NCI-H345 (cell line): ENCODE results near the gene NABP1.

Experiments used
- DNase-seq: peaks from one replicate; lab custom pipeline; 2025; lab: John Stamatoyannopoulos, UW

Gene NABP1

GRCh38 chr2:191680639-191681038 is 2.7 kb downstream of the NABP1 start:
- DNase-seq: no peak

DNA sequence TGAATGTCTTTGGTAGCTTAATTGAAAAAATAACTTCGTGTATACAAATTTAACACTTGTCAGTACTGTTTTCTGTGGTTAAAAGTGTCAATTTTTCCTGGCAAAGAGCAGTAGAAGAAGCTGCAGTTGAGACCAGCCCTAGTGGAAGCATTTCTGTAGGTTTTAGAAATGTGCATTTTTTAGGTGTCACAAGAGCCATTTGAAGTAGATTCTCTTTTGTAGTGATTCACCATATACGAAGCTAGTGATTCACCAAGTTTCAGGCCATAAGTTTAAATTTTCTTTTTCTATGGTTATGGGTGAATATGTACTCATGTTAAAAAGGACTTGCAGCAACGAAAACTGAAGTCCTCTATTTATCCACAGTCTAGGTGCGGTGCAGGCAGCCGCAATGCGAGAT is 4.2 kb downstream of the NABP1 start:
- no peak for DNase-seq

DNA sequence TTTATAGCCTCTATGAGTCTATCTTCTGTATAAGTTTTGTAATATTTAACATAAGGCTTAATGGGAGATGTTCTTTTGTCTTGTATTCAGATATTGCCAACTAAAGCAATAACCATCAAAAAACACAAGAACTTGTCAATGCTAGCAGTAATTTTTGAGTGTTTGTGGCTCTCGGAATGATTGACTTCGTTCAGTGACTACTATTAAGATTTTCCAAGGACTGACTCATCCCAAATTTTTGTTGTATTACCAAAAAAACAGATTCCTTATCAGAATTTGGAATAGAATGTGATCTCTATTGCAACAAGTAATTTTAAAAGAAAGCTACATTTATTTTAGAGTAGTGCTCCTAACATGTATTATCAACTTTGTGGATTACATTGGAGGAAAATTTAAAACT is 8.1 kb downstream of the NABP1 start:
- DNase-seq: no peak

DNA sequence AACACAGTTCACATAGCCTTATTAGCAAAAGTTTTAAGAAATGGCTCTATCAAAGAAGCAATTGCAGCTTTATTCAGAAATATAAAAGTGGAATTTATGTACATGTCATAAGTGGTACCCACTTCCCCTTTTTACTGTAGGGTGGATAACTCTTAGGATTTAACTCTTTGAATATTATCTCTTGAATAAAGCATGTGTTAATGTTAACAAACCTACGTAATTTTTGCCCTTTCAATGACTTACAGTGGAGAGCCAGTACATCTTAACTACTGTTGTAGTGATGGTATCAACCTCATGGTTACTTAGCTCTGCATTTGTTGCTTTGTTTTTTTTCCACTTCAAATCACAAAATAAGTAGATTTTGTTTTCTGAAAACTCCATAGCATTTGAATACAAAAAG is 8.8 kb downstream of the NABP1 start:
- DNase-seq: no peak

DNA sequence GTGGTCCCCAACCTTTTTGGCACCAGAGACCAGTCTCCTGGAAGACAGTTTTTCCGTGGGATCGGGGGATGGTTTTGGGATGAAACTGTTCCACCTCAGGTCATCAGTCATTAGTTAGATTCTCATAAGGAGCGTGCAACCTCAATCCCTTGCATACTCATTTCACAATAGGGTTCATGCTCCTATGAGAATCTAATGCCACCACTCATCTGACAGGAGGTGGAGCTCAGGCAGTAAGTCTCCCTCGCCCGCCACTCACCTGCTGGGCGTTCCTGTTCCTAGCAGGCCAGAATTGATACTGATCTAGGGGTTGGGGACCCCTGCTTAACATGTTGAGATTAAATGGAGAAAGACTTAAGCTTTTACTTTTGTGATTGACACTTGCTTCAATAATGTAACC is 9.9 kb downstream of the NABP1 start:
- DNase-seq: no peak

DNA sequence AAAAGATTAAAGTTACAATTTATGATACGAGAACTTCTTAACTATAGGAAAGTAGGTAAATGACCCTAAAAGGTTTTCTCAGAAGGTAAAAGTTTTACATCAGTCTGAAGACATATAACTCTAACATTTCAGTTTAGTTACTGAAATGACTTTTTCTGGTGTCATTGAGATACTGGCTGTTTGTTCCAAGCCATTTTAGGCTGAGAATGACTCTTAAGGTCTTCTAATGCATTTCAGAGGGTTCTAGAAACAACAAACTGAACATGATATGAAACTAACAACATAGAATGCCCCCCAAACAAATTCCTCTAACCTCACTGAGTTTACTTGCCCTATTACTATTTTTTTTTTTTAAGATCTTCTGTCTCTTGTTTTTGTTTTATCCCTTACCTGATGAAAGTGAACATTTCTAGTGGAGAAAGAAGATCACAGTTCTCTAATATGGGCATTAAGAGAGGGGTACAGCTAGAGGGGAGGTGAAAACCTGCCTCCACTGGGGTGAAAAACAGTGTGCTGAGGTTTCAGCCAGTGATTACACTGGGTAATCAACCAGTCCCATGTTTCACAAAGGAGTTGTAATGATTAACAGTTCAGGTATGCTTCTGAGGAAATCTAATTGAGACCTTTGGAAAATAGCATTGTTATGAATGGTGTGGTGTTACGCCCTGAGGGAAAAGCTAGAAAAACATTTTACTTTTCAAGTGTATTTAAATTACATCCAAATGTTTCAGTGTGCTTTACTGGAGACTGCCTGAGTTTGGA is 11.2 kb downstream of the NABP1 start:
- no peak for DNase-seq

GRCh38 chr2:191690327-191690726 is 12.4 kb downstream of the NABP1 start:
- no peak for DNase-seq

DNA sequence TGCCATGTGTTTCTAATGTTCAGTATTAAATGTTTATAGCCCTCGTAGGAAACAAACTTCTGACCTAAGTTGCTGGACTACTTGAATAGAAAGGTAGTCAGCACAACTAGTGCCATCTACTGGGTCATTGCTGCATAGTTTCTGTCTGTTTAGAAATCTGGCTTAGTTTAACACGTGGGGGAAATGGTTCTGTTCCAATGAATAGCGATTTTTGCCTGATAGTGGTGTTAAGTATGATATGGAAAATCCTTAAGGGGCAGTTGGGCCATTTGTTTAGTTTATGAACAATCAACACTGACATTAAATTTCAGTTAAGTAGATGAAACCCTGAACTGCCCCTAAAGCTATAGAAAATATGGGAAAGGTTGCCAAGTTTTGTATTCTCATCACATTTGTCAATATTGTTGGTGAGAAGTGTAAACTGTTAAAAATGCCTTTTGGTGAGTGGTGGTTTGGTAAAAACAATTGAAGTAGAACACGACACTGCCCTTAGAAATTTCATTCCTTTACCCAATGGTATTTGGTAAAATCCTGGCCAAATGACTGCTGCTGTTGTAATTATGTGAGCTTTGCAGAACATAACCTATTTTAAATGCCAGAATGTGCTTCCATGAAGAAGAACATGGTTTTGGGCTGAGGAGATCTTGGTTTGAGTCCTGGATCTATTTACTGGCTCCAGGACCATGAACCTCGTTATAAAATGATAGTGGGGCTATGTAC is 13.2 kb downstream of the NABP1 start:
- peak; percentile 60 for DNase-seq

GRCh38 chr2:191691898-191692297 is 14.0 kb downstream of the NABP1 start:
- DNase-seq: no peak

GRCh38 chr2:191692502-191693115 is 14.7 kb downstream of the NABP1 start:
- DNase-seq: no peak

DNA sequence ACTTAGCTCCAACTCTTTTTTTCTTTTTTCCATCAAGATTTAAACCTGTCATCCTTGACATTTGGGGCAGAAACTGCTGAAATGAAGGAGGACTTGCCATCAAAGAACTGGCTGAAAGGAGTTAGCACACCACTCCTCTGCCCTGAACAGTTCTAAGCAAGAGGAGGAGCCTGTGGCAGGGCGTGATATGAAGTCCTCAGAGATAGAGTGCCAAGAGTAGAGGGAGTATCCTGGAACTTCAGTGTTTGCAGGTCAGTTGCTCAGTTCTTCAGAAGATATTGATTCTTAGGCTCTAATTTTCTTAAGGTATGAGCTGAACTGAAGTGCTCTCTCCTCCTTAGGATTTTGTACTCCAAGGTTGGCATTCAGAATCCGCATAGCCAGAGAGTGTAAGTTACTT is 15.2 kb downstream of the NABP1 start:
- DNase-seq: no peak

DNA sequence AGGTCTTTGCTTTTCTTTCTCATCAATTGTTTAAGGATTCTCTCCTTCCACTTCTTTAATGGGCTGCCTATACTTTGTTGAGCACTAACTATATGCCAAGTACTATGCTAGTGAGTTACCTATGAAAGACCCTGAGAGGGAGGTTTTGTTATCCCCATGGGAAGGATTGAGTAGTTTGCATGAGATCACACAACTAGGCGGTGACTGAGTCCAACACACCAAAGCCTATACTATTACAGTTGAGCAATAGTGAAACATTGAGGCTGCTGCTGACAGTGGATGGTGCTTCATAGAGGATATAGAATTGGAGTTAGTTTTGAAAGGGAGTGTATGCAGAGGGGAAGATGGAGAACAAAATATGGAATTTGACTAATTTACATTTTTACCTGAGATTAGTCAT is 15.8 kb downstream of the NABP1 start:
- DNase-seq: no peak

DNA sequence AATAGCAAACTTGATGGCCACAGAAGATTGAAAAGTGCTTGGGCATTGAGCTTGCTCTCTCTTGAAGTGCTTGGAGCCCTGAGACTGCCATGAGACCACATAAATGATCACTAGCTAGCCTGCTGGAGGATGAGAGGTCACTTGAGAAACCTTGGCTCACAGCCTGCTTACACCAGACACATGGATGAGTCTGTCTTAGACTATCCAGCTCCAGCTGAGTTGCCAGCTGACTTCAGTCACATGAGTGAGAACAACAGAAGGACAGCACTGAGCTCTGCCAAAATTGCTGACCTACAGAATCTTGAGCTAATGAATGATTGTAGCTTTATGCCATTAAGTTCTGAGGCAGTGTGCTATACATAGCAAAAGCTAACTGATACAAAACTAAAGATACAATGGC is 18.1 kb downstream of the NABP1 start:
- DNase-seq: no peak

- no peak for DNase-seq
Observed at GRCh38 chr2:191696966-191697365, 19.0 kb downstream of the NABP1 start.

DNA sequence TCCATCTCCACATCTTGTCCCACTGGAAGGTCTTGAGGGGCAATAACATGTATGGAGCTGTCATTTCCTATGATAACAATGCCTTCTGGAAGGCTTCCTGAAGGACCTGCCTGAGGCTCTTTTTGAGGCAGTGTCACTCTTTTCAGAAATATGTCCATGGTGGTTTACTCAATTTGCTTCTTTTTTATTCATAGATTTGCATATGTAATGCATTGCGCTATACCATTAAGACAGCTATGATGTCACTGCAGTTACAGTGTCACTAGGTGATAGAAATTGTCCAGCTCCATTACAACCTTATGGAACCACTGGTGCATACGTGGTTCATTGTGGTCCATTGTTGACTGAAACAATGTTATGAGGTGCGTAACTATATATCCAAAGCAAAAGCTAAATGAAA is 19.9 kb downstream of the NABP1 start:
- DNase-seq: no peak

DNA sequence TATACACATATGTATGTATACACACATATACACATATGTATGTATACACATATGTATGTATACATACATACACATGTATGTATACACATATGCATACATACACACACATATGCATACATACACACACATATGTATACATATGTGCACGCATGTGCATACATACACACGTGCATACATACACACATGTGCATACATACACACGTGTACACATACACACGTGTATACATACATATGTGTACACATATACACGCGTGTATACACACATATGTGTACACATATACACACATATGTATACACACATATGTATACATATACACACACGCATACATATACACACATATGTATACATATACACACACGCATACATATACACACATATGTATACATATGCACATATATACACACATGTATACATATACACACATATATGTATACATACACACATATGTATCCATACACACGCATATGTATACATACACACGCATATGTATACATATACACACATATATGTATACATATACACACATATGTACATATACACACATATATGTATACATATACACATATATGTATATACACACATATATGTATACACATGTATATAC is 21.5 kb downstream of the NABP1 start:
- no peak for DNase-seq

DNA sequence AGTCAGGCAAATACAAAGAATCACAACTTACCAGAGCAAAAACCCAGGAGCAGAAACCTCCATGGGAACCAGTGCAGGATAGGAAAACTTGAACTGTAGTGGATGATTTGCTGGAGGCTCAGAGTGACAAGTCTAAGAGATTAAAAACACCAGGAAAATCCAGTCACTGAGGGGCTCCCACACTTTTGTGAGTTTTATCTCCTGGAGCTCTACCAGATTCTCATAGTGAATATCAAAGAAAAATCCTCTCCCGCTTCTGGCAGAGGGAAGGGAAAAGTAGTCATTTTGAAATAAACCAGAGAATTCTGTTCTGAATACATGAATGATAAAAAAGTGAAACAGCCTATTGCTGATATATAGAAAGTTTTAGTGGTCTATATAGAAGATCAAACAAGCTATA is 23.1 kb downstream of the NABP1 start:
- no peak for DNase-seq

DNA sequence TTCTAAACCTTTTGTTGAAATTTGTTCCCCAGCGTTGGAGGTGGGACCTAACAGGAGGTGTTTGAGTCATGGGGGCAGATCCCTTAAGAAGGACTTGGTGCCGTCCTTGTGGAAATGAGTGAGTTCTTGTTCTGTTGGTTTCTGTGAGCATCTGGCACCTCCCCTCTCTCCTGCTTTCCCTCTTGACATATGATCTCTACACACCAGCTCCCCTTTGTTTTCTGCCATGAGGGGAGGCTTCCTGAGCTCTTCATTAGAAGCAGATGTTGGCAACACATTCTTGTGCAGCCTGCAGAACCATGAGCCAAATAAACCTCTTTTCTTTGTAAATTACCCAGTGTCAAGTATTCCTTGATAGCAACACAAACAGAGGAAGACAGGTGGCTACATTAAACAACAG is 23.8 kb downstream of the NABP1 start:
- peak; percentile 70 for DNase-seq

- DNase-seq: no peak
Observed at GRCh38 chr2:191703079-191703725, 25.3 kb downstream of the NABP1 start.

DNA sequence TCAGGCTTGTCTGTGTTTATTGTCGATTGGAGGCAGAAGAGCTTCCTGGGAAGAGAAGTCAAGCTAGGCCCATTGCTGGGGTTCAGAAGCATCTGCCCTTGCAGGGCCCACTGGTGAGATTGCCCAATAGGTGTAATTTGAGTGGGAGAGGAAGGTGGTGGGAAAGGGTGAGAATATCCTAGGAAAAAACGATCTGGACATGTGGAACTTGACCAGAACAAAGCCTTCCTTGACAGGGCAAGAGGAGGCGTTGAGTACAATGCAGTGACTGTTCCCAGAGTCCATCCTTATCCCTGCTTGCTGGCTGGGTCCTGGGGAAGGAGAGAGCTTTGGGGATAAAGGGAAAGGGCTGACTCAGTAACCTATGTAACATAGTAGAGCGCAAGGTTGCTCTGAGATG is 27.1 kb downstream of the NABP1 start:
- DNase-seq: no peak

- DNase-seq: no peak
Observed at GRCh38 chr2:191705701-191706100, 27.8 kb downstream of the NABP1 start.

DNA sequence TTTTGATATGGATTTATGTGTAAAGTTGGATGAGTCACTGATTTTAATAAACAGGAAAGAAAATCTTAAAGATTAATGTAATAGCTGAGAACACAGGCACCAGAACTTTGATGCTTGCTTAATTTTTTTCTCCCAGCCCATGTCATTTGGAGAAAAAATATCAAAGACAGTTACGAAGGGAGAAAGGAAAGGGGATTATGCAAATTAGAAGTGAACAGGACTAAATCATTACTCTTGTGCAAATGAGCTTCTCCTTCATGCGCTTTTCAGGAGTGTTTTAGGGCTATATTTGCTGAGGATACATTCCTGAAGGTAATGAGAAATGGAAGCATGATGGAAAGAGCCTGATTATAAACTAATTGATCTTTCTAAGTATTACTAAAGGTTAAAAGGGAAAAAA is 28.9 kb downstream of the NABP1 start:
- no peak for DNase-seq
